Activated naive CD4-positive, alpha-beta T cell treated with anti-CD3 and anti-CD28 coated beads, Interleukin-2, amount 50 U/mL, for 72 hours (primary cell): ENCODE results near the gene SPAG6. TPM values are rescaled to one million over a fixed set of nuclear protein-coding genes. Genes with fewer than 3 reads are reported as not detected.
"Not testable (repeated sequence)": the region's sequence is repeated elsewhere in the genome, so short reads cannot be mapped to it uniquely, and the experiment has no call there.

Experiments
- ATAC-seq, 2 donors: fragments of 150-1000 bp; cut with Tn5 transposase; 2 replicates each; pipeline ENCODE4 v1.10.0; 2021; ENCODE audit warnings: mild to moderate bottlenecking in 2 of 2, moderate library complexity in 2 of 2
- DNase-seq, 2 donors: peaks; one replicate each; pipeline ENCODE4 v3.0.0; 2021 to 2022; ENCODE audit warnings: low spot score in 2 of 2
- H3K27ac Mint-ChIP-seq, 2 donors: one replicate each; pipeline ENCODE4 v1.8.0; 2022; ENCODE audit warnings: mild to moderate bottlenecking in 2 of 2, mixed read lengths in 2 of 2
- H3K36me3 Mint-ChIP-seq, 2 donors: one replicate each; pipeline ENCODE4 v1.8.0; 2022; ENCODE audit warnings: mixed read lengths in 2 of 2
- H3K9me3 Mint-ChIP-seq, 2 donors: one replicate each; pipeline ENCODE4 v1.8.0; 2022; ENCODE audit warnings: mixed read lengths in 2 of 2
- total RNA-seq, 2 donors: library from RNA; stranded (reverse); gene quantifications; one replicate each; pipeline ENCODE4 v1.2.3, GENCODE V29; 2022

The SPAG6 gene
- total RNA-seq, 2 donors from 2014 or later, result 0.19 TPM; not detected in 1

- Mint-ChIP-seq H3K9me3 (peaks cover 3 to 4% of the 10 kb centered on the region in 2 donors), H3K36me3 (peaks cover 4 to 5% of the 10 kb centered on the region in 2 donors), H3K27ac (no peak overlapping the region)
- DNase-seq, result no peak
- no peak for ATAC-seq
These were observed 5.9 kb downstream of the SPAG6 start for GRCh38 chr10:22351131-22351703.

- no peak overlapping the region for H3K27ac Mint-ChIP-seq
- no peaks in the 10 kb centered on the region for H3K9me3 Mint-ChIP-seq
- DNase-seq (no peak), ATAC-seq (no peak)
- H3K36me3 Mint-ChIP-seq, result no peaks in the 10 kb centered on the region
These were observed 11.1 kb downstream of the SPAG6 start for GRCh38 chr10:22356324-22356873.

GRCh38 chr10:22357770-22358169 is 12.5 kb downstream of the SPAG6 start:
- not testable (repeated sequence) for H3K9me3 Mint-ChIP-seq, ATAC-seq, DNase-seq, H3K36me3 Mint-ChIP-seq, H3K27ac Mint-ChIP-seq

GRCh38 chr10:22363305-22363704 is 18.0 kb downstream of the SPAG6 start:
- ATAC-seq (peak; percentile 41 to 73), DNase-seq (no peak)
- Mint-ChIP-seq H3K27ac (no peak overlapping the region), H3K36me3 (no peaks in the 10 kb centered on the region), H3K9me3 (no peaks in the 10 kb centered on the region)

- no peak overlapping the region for H3K27ac Mint-ChIP-seq
- ATAC-seq (no peak), DNase-seq (no peak)
- no peaks in the 10 kb centered on the region for H3K36me3 Mint-ChIP-seq
- H3K9me3 Mint-ChIP-seq, result no peaks in the 10 kb centered on the region
These were observed 19.3 kb downstream of the SPAG6 start for GRCh38 chr10:22364407-22365140.

GRCh38 chr10:22365233-22365632 is 19.9 kb downstream of the SPAG6 start:
- DNase-seq (no peak), ATAC-seq (peak; percentile 31 to 48)
- no peak overlapping the region for H3K27ac Mint-ChIP-seq
- H3K9me3 Mint-ChIP-seq, result no peaks in the 10 kb centered on the region
- H3K36me3 Mint-ChIP-seq, result no peaks in the 10 kb centered on the region

GRCh38 chr10:22365644-22366434 is 20.5 kb downstream of the SPAG6 start:
- no peak for ATAC-seq
- DNase-seq, result no peak
- Mint-ChIP-seq H3K9me3 (no peaks in the 10 kb centered on the region), H3K36me3 (no peaks in the 10 kb centered on the region), H3K27ac (no peak overlapping the region)

GRCh38 chr10:22366435-22366703 is 21.1 kb downstream of the SPAG6 start:
- Mint-ChIP-seq H3K27ac (peak overlapping the region in 1 of 2 donors; percentile 48), H3K36me3 (no peaks in the 10 kb centered on the region), H3K9me3 (no peaks in the 10 kb centered on the region)
- ATAC-seq (no peak), DNase-seq (no peak)

- ATAC-seq (no peak), DNase-seq (no peak)
- Mint-ChIP-seq H3K36me3 (no peaks in the 10 kb centered on the region), H3K9me3 (no peaks in the 10 kb centered on the region), H3K27ac (peak overlapping the region; percentile 48 to 52)
These were observed 21.5 kb downstream of the SPAG6 start for GRCh38 chr10:22366771-22367170.

GRCh38 chr10:22367471-22367870 is 22.2 kb downstream of the SPAG6 start:
- no peak overlapping the region for H3K27ac Mint-ChIP-seq
- H3K9me3 Mint-ChIP-seq, result no peaks in the 10 kb centered on the region
- no peaks in the 10 kb centered on the region for H3K36me3 Mint-ChIP-seq
- ATAC-seq (peak; percentile 57 to 80), DNase-seq (no peak)

- DNase-seq, result no peak
- ATAC-seq, result no peak
- no peak overlapping the region for H3K27ac Mint-ChIP-seq
- H3K36me3 Mint-ChIP-seq, result no peaks in the 10 kb centered on the region
- H3K9me3 Mint-ChIP-seq, result no peaks in the 10 kb centered on the region
These were observed 23.1 kb downstream of the SPAG6 start for GRCh38 chr10:22368402-22368801.

- no peaks in the 10 kb centered on the region for H3K36me3 Mint-ChIP-seq
- no peak for DNase-seq
- ATAC-seq, result no peak
- no peak overlapping the region for H3K27ac Mint-ChIP-seq
- H3K9me3 Mint-ChIP-seq, result no peaks in the 10 kb centered on the region
These were observed 23.7 kb downstream of the SPAG6 start for GRCh38 chr10:22368981-22369380.

- no peaks in the 10 kb centered on the region for H3K9me3 Mint-ChIP-seq
- no peak for DNase-seq
- ATAC-seq, result peak; percentile 36 to 60
These were observed 24.3 kb downstream of the SPAG6 start for GRCh38 chr10:22369434-22370072.

GRCh38 chr10:22370320-22370719 is 25.0 kb downstream of the SPAG6 start:
- H3K36me3 Mint-ChIP-seq, result no peaks in the 10 kb centered on the region
- H3K27ac Mint-ChIP-seq, result no peak overlapping the region
- no peaks in the 10 kb centered on the region for H3K9me3 Mint-ChIP-seq
- DNase-seq, result no peak
- ATAC-seq, result no peak

More at GRCh38 chr10:22369434-22370072, 24.3 kb downstream of the SPAG6 start:
- no peak overlapping the region for H3K27ac Mint-ChIP-seq
- no peaks in the 10 kb centered on the region for H3K36me3 Mint-ChIP-seq

GRCh38 chr10:22372298-22372697 is 27.0 kb downstream of the SPAG6 start:
- DNase-seq, result no peak
- Mint-ChIP-seq H3K27ac (peak overlapping the region in 1 of 2 donors; percentile 22), H3K36me3 (no peaks in the 10 kb centered on the region), H3K9me3 (no peaks in the 10 kb centered on the region)
- no peak for ATAC-seq

GRCh38 chr10:22372917-22373316 is 27.6 kb downstream of the SPAG6 start:
- Mint-ChIP-seq H3K27ac (no peak overlapping the region), H3K36me3 (no peaks in the 10 kb centered on the region), H3K9me3 (no peaks in the 10 kb centered on the region)
- no peak for DNase-seq
- ATAC-seq, result no peak
